ENCODE data around the gene SNX6.
"Not testable (repeated sequence)": the region's sequence is repeated elsewhere in the genome, so short reads cannot be mapped to it uniquely, and the experiment has no call there.

Gene SNX6

GRCh38 chr14:34629657-34630529 lies at the start of gene SNX6:
Gene SNX6 (minus strand): TSS chr14:34630148. CDS start chr14:34630116, 32 bp downstream.
- DNase-seq (ENCODE audit: low read depth in 2 of 2): peak; percentile 68 to 76

GRCh38 chr14:34678735-34679134 lies 48.8 kb upstream of the SNX6 start:
- no peak for DNase-seq (ENCODE audit: low read depth in 2 of 2)

- no peak for DNase-seq (ENCODE audit: low read depth in 2 of 2)
Observed at GRCh38 chr14:34678306-34678705, 48.4 kb upstream of the SNX6 start.

- DNase-seq (ENCODE audit: low read depth in 2 of 2): no peak
Observed at GRCh38 chr14:34676516-34677211, 46.7 kb upstream of the SNX6 start.

GRCh38 chr14:34673702-34674101 lies 43.8 kb upstream of the SNX6 start:
- DNase-seq (ENCODE audit: low read depth in 2 of 2): no peak

- no peak for DNase-seq (ENCODE audit: low read depth in 2 of 2)
Observed at GRCh38 chr14:34671716-34672115, 41.8 kb upstream of the SNX6 start.

GRCh38 chr14:34668111-34668510 lies 38.2 kb upstream of the SNX6 start:
- no peak for DNase-seq (ENCODE audit: low read depth in 2 of 2)

- no peak for DNase-seq (ENCODE audit: low read depth in 2 of 2)
Observed at GRCh38 chr14:34667007-34667406, 37.1 kb upstream of the SNX6 start.

GRCh38 chr14:34665785-34666435 lies 36.0 kb upstream of the SNX6 start:
- no peak for DNase-seq (ENCODE audit: low read depth in 2 of 2)

- no peak for DNase-seq (ENCODE audit: low read depth in 2 of 2)
Observed at GRCh38 chr14:34662561-34663088, 32.7 kb upstream of the SNX6 start.

- no peak for DNase-seq (ENCODE audit: low read depth in 2 of 2)
Observed at GRCh38 chr14:34660796-34661195, 30.8 kb upstream of the SNX6 start.

GRCh38 chr14:34655959-34656358 lies 26.0 kb upstream of the SNX6 start:
- no peak for DNase-seq (ENCODE audit: low read depth in 2 of 2)

- DNase-seq (ENCODE audit: low read depth in 2 of 2): not testable (repeated sequence)
Observed at GRCh38 chr14:34653073-34653472, 23.1 kb upstream of the SNX6 start.

- DNase-seq (ENCODE audit: low read depth in 2 of 2): not testable (repeated sequence)
Observed at GRCh38 chr14:34652348-34652747, 22.4 kb upstream of the SNX6 start.

- DNase-seq (ENCODE audit: low read depth in 2 of 2): no peak
Observed at GRCh38 chr14:34650786-34651584, 21.0 kb upstream of the SNX6 start.

- DNase-seq (ENCODE audit: low read depth in 2 of 2): not testable (repeated sequence)
Observed at GRCh38 chr14:34650006-34650405, 20.1 kb upstream of the SNX6 start.

GRCh38 chr14:34649344-34649743 lies 19.4 kb upstream of the SNX6 start:
- DNase-seq (ENCODE audit: low read depth in 2 of 2): no peak

GRCh38 chr14:34646570-34647255 lies 16.8 kb upstream of the SNX6 start:
- DNase-seq (ENCODE audit: low read depth in 2 of 2): no peak

GRCh38 chr14:34643361-34643760 lies 13.4 kb upstream of the SNX6 start:
- DNase-seq (ENCODE audit: low read depth in 2 of 2): no peak

- DNase-seq (ENCODE audit: low read depth in 2 of 2): no peak
Observed at GRCh38 chr14:34642595-34642994, 12.6 kb upstream of the SNX6 start.

GRCh38 chr14:34640826-34641225 lies 10.9 kb upstream of the SNX6 start:
- no peak for DNase-seq (ENCODE audit: low read depth in 2 of 2)

All from stimulated activated CD8-positive, alpha-beta memory T cell treated with anti-CD3 and anti-CD28 coated beads, Interleukin-15, amount 100 ng/mL, for 48 hours (primary cell).